Upper lobe of left lung (tissue), 6 donors: ENCODE data around the gene IGSF21. TPM values are rescaled to one million over a fixed set of nuclear protein-coding genes. Genes with fewer than 3 reads are reported as not detected.

Experiments used
- ATAC-seq, 2 donors: fragments of 200-7000 bp; cut with Tn5 transposase; one replicate each; pipeline ENCODE4 v1.9.1; 2022; ENCODE audit warnings: mild to moderate bottlenecking in 2 of 2, moderate library complexity in 2 of 2; ENCODE audit not compliant: low FRiP score in 2 of 2
- DNase-seq, 2 donors: peaks; one replicate each; pipeline ENCODE4 v3.0.0-alpha.2; 2019 to 2020
- H3K27ac ChIP-seq, 4 donors: fragments of 200-600 bp; sonication (generic); one replicate each; pipeline ENCODE4 v1.5.1; 2016 to 2019
- H3K27me3 ChIP-seq, 4 donors: fragments of 200-600 bp; sonication (generic); one replicate each; pipeline ENCODE4 v1.5.1; 2017 to 2019
- H3K36me3 ChIP-seq, 4 donors: fragments of 200-600 bp; sonication (generic); one replicate each; pipeline ENCODE4 v1.5.1; 2016 to 2019
- H3K4me1 ChIP-seq, 4 donors: fragments of 200-600 bp; sonication (generic); one replicate each; pipeline ENCODE4 v1.5.1; 2018 to 2019
- H3K4me3 ChIP-seq, 4 donors: fragments of 200-600 bp; sonication (generic); one replicate each; pipeline ENCODE4 v1.5.1; 2017 to 2019; ENCODE audit warnings: mild to moderate bottlenecking in 2 of 4, moderate library complexity in 1 of 4
- H3K9me3 ChIP-seq, 4 donors: fragments of 200-600 bp; sonication (generic); one replicate each; pipeline ENCODE4 v1.5.1; 2018 to 2019
- CTCF ChIP-seq, 6 experiments: fragments of 450-650 bp in 4 of 6; fragments of 200-600 bp in 2 of 6; sonication (generic) in 2 of 6; IDR thresholded peaks; one replicate each; pipeline ENCODE4 v1.5.1; 2016 to 2019; ENCODE audit warnings: antibody characterized with exemption in 6 of 6
- EP300 ChIP-seq, 4 donors: sonication (generic); formaldehyde crosslinking; IDR thresholded peaks; one replicate each; pipeline ENCODE4 v1.5.1; 2017; ENCODE audit warnings: antibody characterized with exemption in 4 of 4, control low read depth in 2 of 4
- POLR2A ChIP-seq, 4 donors: fragments of 450-650 bp; IDR thresholded peaks; one replicate each; pipeline ENCODE4 v1.5.1; 2016 to 2017; ENCODE audit warnings: antibody characterized with exemption in 4 of 4, mild to moderate bottlenecking in 2 of 4
- POLR2AphosphoS5 ChIP-seq, 2 donors: sonication (generic); formaldehyde crosslinking; IDR thresholded peaks; one replicate each; pipeline ENCODE4 v1.5.1; 2017; ENCODE audit warnings: antibody characterized with exemption in 2 of 2
- WGBS, 2 donors: methylation state at CpG; one replicate each; pipeline ENCODE4 v1.1.5; 2017 to 2018; 5-methylcytosine and 5-hydroxymethylcytosine counted together
- total RNA-seq, 6 donors: library from RNA; depleted of rRNA in 4 of 6; stranded (reverse); fragments of >200 nt in 4 of 6; gene quantifications; one replicate each; pipeline versions ENCODE4 v1.1.0 to v1.2.1, GENCODE V29; 2016 to 2021
- donor health status: DM: no; HTN: no; CAD: no; lungs with moderate emphysema.
- donor health status: DM: no; HTN: yes; CAD: no; lungs with severe emphysema.

The IGSF21 gene
- total RNA-seq, 6 donors from 2014 or later = 1.1 to 2.9 (median 2.0) TPM; not detected in 1

GRCh38 chr1:18155881-18156385 is 48.3 kb downstream of the IGSF21 start:
- no peaks in the 10 kb centered on the region for H3K9me3 ChIP-seq
- DNase-seq (no peak), ATAC-seq (no peak)
- WGBS, 2 donors = 80% methylated on average over 12 to 13 of the region's 13 CpGs
- H3K4me3 ChIP-seq = no peak overlapping the region
- no peaks in the 10 kb centered on the region for H3K36me3 ChIP-seq
- H3K27ac ChIP-seq = no peak overlapping the region
- TF ChIP-seq POLR2AphosphoS5 (IDR thresholded peaks at IDR 0.05) (no peak), POLR2A (IDR thresholded peaks at IDR 0.05) (no peak), CTCF (IDR thresholded peaks at IDR 0.05) (no peak), EP300 (IDR thresholded peaks at IDR 0.05) (no peak)
- no peaks in the 10 kb centered on the region for H3K4me1 ChIP-seq
- H3K27me3 ChIP-seq = no peaks in the 10 kb centered on the region

- DNase-seq (no peak), ATAC-seq (no peak)
- H3K4me3 ChIP-seq = no peak overlapping the region
- no peak overlapping the region for H3K27ac ChIP-seq
- H3K27me3 ChIP-seq = no peaks in the 10 kb centered on the region
- no peaks in the 10 kb centered on the region for H3K9me3 ChIP-seq
- WGBS, 2 donors = 69 to 75% methylated on average over 9 to 10 of the region's 10 CpGs
- H3K4me1 ChIP-seq = no peaks in the 10 kb centered on the region
- no peaks in the 10 kb centered on the region for H3K36me3 ChIP-seq
- TF ChIP-seq POLR2AphosphoS5 (IDR thresholded peaks at IDR 0.05) (no peak), CTCF (IDR thresholded peaks at IDR 0.05) (no peak), EP300 (IDR thresholded peaks at IDR 0.05) (no peak), POLR2A (IDR thresholded peaks at IDR 0.05) (no peak)
Observed at GRCh38 chr1:18157352-18157751, 49.8 kb downstream of the IGSF21 start.

GRCh38 chr1:18157968-18158367 is 50.4 kb downstream of the IGSF21 start:
- no peak for ATAC-seq
- no peaks in the 10 kb centered on the region for H3K9me3 ChIP-seq
- WGBS, 2 donors = 79 to 87% methylated on average over 6 to 7 of the region's 7 CpGs
- H3K27me3 ChIP-seq = no peaks in the 10 kb centered on the region
- no peak for TF ChIP-seq CTCF (IDR thresholded peaks at IDR 0.05)
- TF ChIP-seq POLR2AphosphoS5 (IDR thresholded peaks at IDR 0.05) = no peak
- TF ChIP-seq EP300 (IDR thresholded peaks at IDR 0.05) = no peak
- no peak for TF ChIP-seq POLR2A (IDR thresholded peaks at IDR 0.05)
- H3K4me3 ChIP-seq = no peak overlapping the region
- no peaks in the 10 kb centered on the region for H3K36me3 ChIP-seq
- H3K27ac ChIP-seq = no peak overlapping the region
- DNase-seq = no peak
- H3K4me1 ChIP-seq = no peaks in the 10 kb centered on the region

GRCh38 chr1:18158714-18159113 is 51.1 kb downstream of the IGSF21 start:
- Histone ChIP-seq H3K27ac (no peak overlapping the region), H3K9me3 (no peaks in the 10 kb centered on the region), H3K27me3 (no peaks in the 10 kb centered on the region), H3K4me1 (no peaks in the 10 kb centered on the region), H3K4me3 (no peak overlapping the region), H3K36me3 (no peaks in the 10 kb centered on the region)
- DNase-seq (no peak), ATAC-seq (no peak)
- TF ChIP-seq EP300 (IDR thresholded peaks at IDR 0.05) (no peak), CTCF (IDR thresholded peaks at IDR 0.05) (no peak), POLR2A (IDR thresholded peaks at IDR 0.05) (no peak), POLR2AphosphoS5 (IDR thresholded peaks at IDR 0.05) (no peak)
- WGBS, 2 donors = 78 to 79% methylated on average over 5 of the region's 5 CpGs

- Histone ChIP-seq H3K36me3 (no peaks in the 10 kb centered on the region), H3K27me3 (no peaks in the 10 kb centered on the region), H3K4me3 (no peak overlapping the region), H3K27ac (peak overlapping the region in 3 of 4 donors; percentile 16 to 46 (median 40)), H3K4me1 (no peaks in the 10 kb centered on the region), H3K9me3 (no peaks in the 10 kb centered on the region)
- DNase-seq = peak in 1 of 2 donors; percentile 75
- no peak for TF ChIP-seq CTCF (IDR thresholded peaks at IDR 0.05)
- TF ChIP-seq POLR2AphosphoS5 (IDR thresholded peaks at IDR 0.05) = no peak
- TF ChIP-seq POLR2A (IDR thresholded peaks at IDR 0.05) = no peak
- no peak for TF ChIP-seq EP300 (IDR thresholded peaks at IDR 0.05)
- peak; percentile 47 to 88 for ATAC-seq
- WGBS, 2 donors = 60 to 77% methylated on average over 10 to 13 of the region's 13 CpGs
Observed at GRCh38 chr1:18160290-18160942, 52.8 kb downstream of the IGSF21 start.
